Central memory CD4-positive, alpha-beta T cell (primary cell): ENCODE results near the gene SRCIN1.
"Not testable (repeated sequence)": the region's sequence is repeated elsewhere in the genome, so short reads cannot be mapped to it uniquely, and the experiment has no call there.

Source experiments
- DNase-seq: peaks from one replicate; pipeline ENCODE4 v3.0.0; 2022
- total RNA-seq, 3 experiments: gene quantifications; one replicate each; lab custom pipeline; 2026; lab: John Stamatoyannopoulos, UW

Gene SRCIN1
- total RNA-seq = 0 to 0.16 (median 0.11) reads per million in 3 experiments

- DNase-seq = no peak
These were observed at the start of gene SRCIN1 for GRCh38 chr17:38605841-38606645. SRCIN1 (minus strand) TSS chr17:38605952; CDS start chr17:38605705, 247 bp downstream.

GRCh38 chr17:38654411-38655398 lies 49.0 kb upstream of the SRCIN1 start:
- DNase-seq = no peak

- DNase-seq = no peak
These were observed 47.9 kb upstream of the SRCIN1 start for GRCh38 chr17:38653679-38654078.

- DNase-seq = no peak
These were observed 47.5 kb upstream of the SRCIN1 start for GRCh38 chr17:38653230-38653629.

GRCh38 chr17:38650653-38651173 lies 45.0 kb upstream of the SRCIN1 start:
- DNase-seq = not testable (repeated sequence)

- no peak for DNase-seq
These were observed 32.2 kb upstream of the SRCIN1 start for GRCh38 chr17:38637951-38638350.

- DNase-seq = no peak
These were observed 30.3 kb upstream of the SRCIN1 start for GRCh38 chr17:38636054-38636453.

- no peak for DNase-seq
These were observed 26.6 kb upstream of the SRCIN1 start for GRCh38 chr17:38632334-38632733.

- DNase-seq = no peak
These were observed 22.7 kb upstream of the SRCIN1 start for GRCh38 chr17:38628441-38628840.

- DNase-seq = no peak
These were observed 22.2 kb upstream of the SRCIN1 start for GRCh38 chr17:38627957-38628356.

- DNase-seq = not testable (repeated sequence)
These were observed 21.0 kb upstream of the SRCIN1 start for GRCh38 chr17:38626606-38627226.

GRCh38 chr17:38625482-38625881 lies 19.7 kb upstream of the SRCIN1 start:
- no peak for DNase-seq

- DNase-seq = not testable (repeated sequence)
These were observed 19.1 kb upstream of the SRCIN1 start for GRCh38 chr17:38624782-38625355.

- no peak for DNase-seq
These were observed 15.8 kb upstream of the SRCIN1 start for GRCh38 chr17:38621538-38621937.

GRCh38 chr17:38620551-38621277 lies 15.0 kb upstream of the SRCIN1 start:
- DNase-seq = no peak

- no peak for DNase-seq
These were observed 14.3 kb upstream of the SRCIN1 start for GRCh38 chr17:38619937-38620550.

GRCh38 chr17:38619451-38619795 lies 13.7 kb upstream of the SRCIN1 start:
- DNase-seq = no peak

GRCh38 chr17:38617967-38618760 lies 12.4 kb upstream of the SRCIN1 start:
- DNase-seq = no peak

- DNase-seq = no peak
These were observed 11.5 kb upstream of the SRCIN1 start for GRCh38 chr17:38617074-38617860.

GRCh38 chr17:38616361-38616760 lies 10.6 kb upstream of the SRCIN1 start:
- no peak for DNase-seq
